Measurements from ENCODE around the gene PRKN. TPM values are rescaled to one million over a fixed set of nuclear protein-coding genes. Genes with fewer than 3 reads are reported as not detected.

The PRKN gene
- total and polyA plus RNA-seq, 9 of the 15 experiments (the other 6 are each of a cell fraction or from before 2014, with no cell fraction given), result 0.03 to 0.96 (median 0.15) TPM; not detected in 2

DNA sequence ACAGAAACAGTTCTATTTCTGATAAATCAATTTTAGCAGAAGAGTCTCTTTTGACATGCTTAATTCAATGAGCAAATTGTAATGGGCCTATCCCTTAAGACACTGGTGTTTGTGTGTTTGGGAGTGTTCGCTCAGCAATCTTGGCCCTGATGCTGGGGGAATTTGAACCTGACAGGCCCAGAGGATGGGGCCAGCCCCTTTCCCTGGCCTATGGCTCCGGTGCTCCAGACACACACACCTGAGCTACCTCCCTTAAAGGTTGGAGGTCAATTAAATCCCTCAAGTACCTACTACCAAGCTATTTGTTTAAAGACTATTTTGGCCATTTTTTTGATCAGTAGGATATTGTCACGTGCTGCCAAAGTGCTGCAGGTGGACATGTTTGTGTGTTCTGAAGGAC is 549.3 kb downstream of the PRKN start:
- H3K36me3 ChIP-seq (ENCODE audit: control insufficient read depth, insufficient read depth, low read length), result no peaks in the 10 kb centered on the region
- FAIRE-seq (no peak), ATAC-seq (no peak), DNase-seq (ENCODE audit: extremely low read depth in 1 of 4, low spot score in 3 of 4) (no peak)
- no peaks in the 10 kb centered on the region for H3K4me1 ChIP-seq (replicated peaks in 1 of 2; ENCODE audit: control insufficient read depth in 2 of 2, insufficient read depth in 2 of 2, low read length in 2 of 2)
- H4K20me1 ChIP-seq (replicated peaks; ENCODE audit: control insufficient read depth, insufficient read depth, low read length), result no peaks in the 10 kb centered on the region
- H3K27ac ChIP-seq (ENCODE audit: extremely low read depth, low read depth, low read length), result no peak overlapping the region
- no peak overlapping the region for H3K4me2 ChIP-seq (ENCODE audit: insufficient read depth, low read length)
- no peaks in the 10 kb centered on the region for H3K9me3 ChIP-seq (replicated peaks; ENCODE audit: control insufficient read depth, insufficient read depth, low read depth, low read length)
- CTCF ChIA-PET (ENCODE audit: low intra/inter-chr PET ratio), result interaction anchor here (0.6 kb wide), 1 partner anchor 818 kb away, joined by 3 read pairs; no protein-coding TSS in a partner anchor
- in situ Hi-C loops (cut with MboI) (no loop called here), intact Hi-C loops (cut with micrococcal nuclease) (no loop called here)
- BruUV-seq (replicated peaks), result no TSS peak
- no peaks in the 10 kb centered on the region for H3K79me2 ChIP-seq (ENCODE audit: control insufficient read depth, insufficient read depth, low read length)
- no peak overlapping the region for H3K4me3 ChIP-seq
- WGBS (ENCODE audit: insufficient coverage, low coverage, missing lambda C conversion rate), result 0% methylated on average over 3 of the region's 3 CpGs
- no peaks in the 10 kb centered on the region for H3K27me3 ChIP-seq (ENCODE audit: control insufficient read depth in 2 of 2, insufficient read depth in 2 of 2, low read length in 2 of 2)
- H3K9ac ChIP-seq (ENCODE audit: insufficient read depth in 1 of 2, low read depth in 2 of 2, low read length in 2 of 2), result no peak overlapping the region
- no peaks in the 10 kb centered on the region for H3K9me1 ChIP-seq (ENCODE audit: control insufficient read depth, insufficient read depth, low read length)
- POLR2A ChIA-PET, result interaction anchor here (0.8 kb wide), 1 partner anchor 183 kb away, joined by 4 read pairs; no protein-coding TSS in a partner anchor
- no peak overlapping the region for H2AFZ ChIP-seq (ENCODE audit: low read depth, low read length)
- TF ChIP-seq, protein P1, sequence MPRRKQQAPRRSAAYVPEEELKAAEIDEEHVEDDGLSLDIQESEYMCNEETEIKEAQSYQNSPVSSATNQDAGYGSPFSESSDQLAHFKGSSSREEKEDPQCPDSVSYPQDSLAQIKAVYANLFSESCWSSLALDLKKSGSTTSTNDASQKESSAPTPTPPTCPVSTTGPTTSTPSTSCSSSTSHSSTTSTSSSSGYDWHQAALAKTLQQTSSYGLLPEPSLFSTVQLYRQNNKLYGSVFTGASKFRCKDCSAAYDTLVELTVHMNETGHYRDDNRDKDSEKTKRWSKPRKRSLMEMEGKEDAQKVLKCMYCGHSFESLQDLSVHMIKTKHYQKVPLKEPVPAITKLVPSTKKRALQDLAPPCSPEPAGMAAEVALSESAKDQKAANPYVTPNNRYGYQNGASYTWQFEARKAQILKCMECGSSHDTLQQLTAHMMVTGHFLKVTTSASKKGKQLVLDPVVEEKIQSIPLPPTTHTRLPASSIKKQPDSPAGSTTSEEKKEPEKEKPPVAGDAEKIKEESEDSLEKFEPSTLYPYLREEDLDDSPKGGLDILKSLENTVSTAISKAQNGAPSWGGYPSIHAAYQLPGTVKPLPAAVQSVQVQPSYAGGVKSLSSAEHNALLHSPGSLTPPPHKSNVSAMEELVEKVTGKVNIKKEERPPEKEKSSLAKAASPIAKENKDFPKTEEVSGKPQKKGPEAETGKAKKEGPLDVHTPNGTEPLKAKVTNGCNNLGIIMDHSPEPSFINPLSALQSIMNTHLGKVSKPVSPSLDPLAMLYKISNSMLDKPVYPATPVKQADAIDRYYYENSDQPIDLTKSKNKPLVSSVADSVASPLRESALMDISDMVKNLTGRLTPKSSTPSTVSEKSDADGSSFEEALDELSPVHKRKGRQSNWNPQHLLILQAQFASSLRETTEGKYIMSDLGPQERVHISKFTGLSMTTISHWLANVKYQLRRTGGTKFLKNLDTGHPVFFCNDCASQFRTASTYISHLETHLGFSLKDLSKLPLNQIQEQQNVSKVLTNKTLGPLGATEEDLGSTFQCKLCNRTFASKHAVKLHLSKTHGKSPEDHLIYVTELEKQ (CRISPR knock-in tag; IDR thresholded peaks at IDR 0.05), result no peak
- TF ChIP-seq, protein P2, sequence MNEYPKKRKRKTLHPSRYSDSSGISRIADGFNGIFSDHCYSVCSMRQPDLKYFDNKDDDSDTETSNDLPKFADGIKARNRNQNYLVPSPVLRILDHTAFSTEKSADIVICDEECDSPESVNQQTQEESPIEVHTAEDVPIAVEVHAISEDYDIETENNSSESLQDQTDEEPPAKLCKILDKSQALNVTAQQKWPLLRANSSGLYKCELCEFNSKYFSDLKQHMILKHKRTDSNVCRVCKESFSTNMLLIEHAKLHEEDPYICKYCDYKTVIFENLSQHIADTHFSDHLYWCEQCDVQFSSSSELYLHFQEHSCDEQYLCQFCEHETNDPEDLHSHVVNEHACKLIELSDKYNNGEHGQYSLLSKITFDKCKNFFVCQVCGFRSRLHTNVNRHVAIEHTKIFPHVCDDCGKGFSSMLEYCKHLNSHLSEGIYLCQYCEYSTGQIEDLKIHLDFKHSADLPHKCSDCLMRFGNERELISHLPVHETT (CRISPR knock-in tag; conservative IDR thresholded peaks at IDR 0.05 in 1 of 2, IDR thresholded peaks at IDR 0.05 in 1 of 2), result no peak
- TF ChIP-seq ZBTB49 (CRISPR knock-in tag; IDR thresholded peaks at IDR 0.05; ENCODE audit: borderline replicate concordance) (no peak), ZC3H11A (IDR thresholded peaks at IDR 0.05; ENCODE audit: low read depth, low read length) (no peak), MAFG (tag; conservative IDR thresholded peaks at IDR 0.05) (no peak), HDAC3 (IDR thresholded peaks at IDR 0.05; ENCODE audit: borderline replicate concordance, partially characterized antibody) (no peak), HMGN3 (IDR thresholded peaks at IDR 0.05; ENCODE audit: borderline replicate concordance, extremely low read depth, insufficient read length, low read depth, low read length) (no peak)
- TF ChIP-seq, protein P3, sequence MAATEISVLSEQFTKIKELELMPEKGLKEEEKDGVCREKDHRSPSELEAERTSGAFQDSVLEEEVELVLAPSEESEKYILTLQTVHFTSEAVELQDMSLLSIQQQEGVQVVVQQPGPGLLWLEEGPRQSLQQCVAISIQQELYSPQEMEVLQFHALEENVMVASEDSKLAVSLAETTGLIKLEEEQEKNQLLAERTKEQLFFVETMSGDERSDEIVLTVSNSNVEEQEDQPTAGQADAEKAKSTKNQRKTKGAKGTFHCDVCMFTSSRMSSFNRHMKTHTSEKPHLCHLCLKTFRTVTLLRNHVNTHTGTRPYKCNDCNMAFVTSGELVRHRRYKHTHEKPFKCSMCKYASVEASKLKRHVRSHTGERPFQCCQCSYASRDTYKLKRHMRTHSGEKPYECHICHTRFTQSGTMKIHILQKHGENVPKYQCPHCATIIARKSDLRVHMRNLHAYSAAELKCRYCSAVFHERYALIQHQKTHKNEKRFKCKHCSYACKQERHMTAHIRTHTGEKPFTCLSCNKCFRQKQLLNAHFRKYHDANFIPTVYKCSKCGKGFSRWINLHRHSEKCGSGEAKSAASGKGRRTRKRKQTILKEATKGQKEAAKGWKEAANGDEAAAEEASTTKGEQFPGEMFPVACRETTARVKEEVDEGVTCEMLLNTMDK (IDR thresholded peaks at IDR 0.05; ENCODE audit: borderline replicate concordance, insufficient read depth, low read depth, low read length, poor library complexity, severe bottlenecking), result no peak
